Heart right ventricle (tissue), 16 donors: Measurements from ENCODE around the gene SLC26A3. TPM values are rescaled to one million over a fixed set of nuclear protein-coding genes. Genes with fewer than 3 reads are reported as not detected.
"Not testable (repeated sequence)": the region's sequence is repeated elsewhere in the genome, so short reads cannot be mapped to it uniquely, and the experiment has no call there.

Experiments
- ATAC-seq, 8 donors: fragments of 200-7000 bp; cut with Tn5 transposase; one replicate each; pipeline ENCODE4 v1.9.1; 2020; ENCODE audit warnings: mild to moderate bottlenecking in 8 of 8, moderate library complexity in 8 of 8, moderate number of reproducible peaks in 1 of 8
- DNase-seq, 2 donors: peaks; one replicate each; pipeline ENCODE4 v3.0.0-alpha.2; 2020
- H3K27ac ChIP-seq, 10 donors: fragments of 200-600 bp; sonication (generic) in 2 of 10; one replicate each; pipeline versions ENCODE4 v1.5.0 to v1.8.0; 2020 to 2022; ENCODE audit warnings: mild to moderate bottlenecking in 3 of 10
- H3K27me3 ChIP-seq, 7 donors: fragments of 200-600 bp; one replicate each; pipeline ENCODE4 v1.8.0; 2021 to 2022; ENCODE audit warnings: mild to moderate bottlenecking in 2 of 7
- H3K36me3 ChIP-seq, 9 donors: fragments of 200-600 bp; sonication (generic) in 1 of 9; one replicate each; pipeline versions ENCODE4 v1.5.0 to v1.8.0; 2020 to 2022; ENCODE audit warnings: mild to moderate bottlenecking in 2 of 9
- H3K4me1 ChIP-seq, 9 donors: fragments of 200-600 bp; sonication (generic) in 1 of 9; one replicate each; pipeline versions ENCODE4 v1.5.0 to v1.8.0; 2020 to 2022; ENCODE audit warnings: mild to moderate bottlenecking in 4 of 9
- H3K4me3 ChIP-seq, 10 donors: fragments of 200-600 bp; sonication (generic) in 2 of 10; one replicate each; pipeline versions ENCODE4 v1.5.0 to v1.8.0; 2020 to 2022; ENCODE audit warnings: mild to moderate bottlenecking in 7 of 10, moderate library complexity in 2 of 10
- H3K9me3 ChIP-seq, 11 donors: fragments of 200-600 bp in 10 of 11; sonication (generic) in 2 of 11; one replicate each; pipeline versions ENCODE4 v1.5.0 to v1.8.0; 2013 to 2022; ENCODE audit warnings: mild to moderate bottlenecking in 2 of 11, control low read depth in 1 of 11, moderate library complexity in 1 of 11
- CTCF ChIP-seq, 9 donors: fragments of 200-600 bp; sonication (generic) in 2 of 9; IDR thresholded peaks; one replicate each; pipeline versions ENCODE4 v1.5.0 to v1.8.0; 2021 to 2022; ENCODE audit warnings: antibody characterized with exemption in 9 of 9, mild to moderate bottlenecking in 5 of 9, moderate library complexity in 1 of 9
- WGBS, 2 donors: extraction: QIAGEN DNeasy Blood & Tissue Kit; methylation state at CpG; one replicate each; pipeline ENCODE4 v1.1.7; 2013; ENCODE audit warnings: inconsistent platforms in 1 of 2; 5-methylcytosine and 5-hydroxymethylcytosine counted together
- intact Hi-C, 10 donors: fragments of 100-400 bp; cut with DNase I; formaldehyde crosslinking; loops; one replicate each; pipeline versions ENCODE4 v1.11.1 to v1.14.2; 2022
- long read RNA-seq, 3 donors: library from polyadenylated mRNA; unstranded; transcript quantifications; one replicate each; pipeline ENCODE4 v2.0.0, GENCODE V29; 2020 to 2021
- polyA plus RNA-seq, 2 donors: library from polyadenylated mRNA; stranded (reverse); fragments of 200-250 nt; gene quantifications; one replicate each; pipeline ENCODE4 v1.2.3, GENCODE V29; 2013
- total RNA-seq, 10 donors: library from RNA; stranded (reverse); fragmentation: NEBNext Ultra II Directional in 3 of 10; extraction: Animal tissue kit (Norgen Biotek cat#: 25700) in 3 of 10; gene quantifications; one replicate each; pipeline versions ENCODE4 v1.2.1 to v1.2.4, GENCODE V29; 2021 to 2023
- donor health status: Arrhythmogenic right ventricular cardiomyopathy.
- donor health status: ischemic (EF 13 %, LVEDD 7.1; RV severe dilation, severe dysfunction).
- donor health status: healthy with polysubstance abuse.
- donor health status: DM: no; HTN: yes; CAD: no.
- donor health status: DM: no; HTN: no; CAD: no.
- donor health status: ischemic (EF 25% LVEDD 6.9; RV normal size, moderate dysfunction).
- donor health status: ischemic (EF 25% LVEDD 5.7; RV mildly dilated, moderate dysfunction).
- donor health status: healthy.
- donor health status: DM: yes; HTN: yes; CAD: no.
- donor health status: Ischemic cardiomyopathy.
- donor health status: ischemic (EF 35%, LVEDD 5.7; RV mildly dilated, moderate dysfunction).
- donor health status: nonischemic (EF 11% LVEDD 7.7; RV severe dilation, severe dysfunction).
- donor health status: DM: yes; HTN: yes; CAD: no.
- donor health status: PGD.
- donor health status: ischemic (EF 29% LVEDD 5.4; RV normal size, mild dysfunction).
- donor health status: nonischemic (EF 23%, LVEDD 6.1; RV moderate dilation, normal function).

The SLC26A3 gene
- not detected for total RNA-seq
- polyA plus RNA-seq, result not detected
- long read RNA-seq, donor 1, partial matches to known transcripts, result 0 of 1 reads
- long read RNA-seq, donor 1, other reads (novel, unspliced or antisense), result 1 of 1 reads
- long read RNA-seq, donor 2, result 0 reads
- long read RNA-seq, donor 3, partial matches to known transcripts, result 0 of 2 reads
- long read RNA-seq, donor 3, other reads (novel, unspliced or antisense), result 2 of 2 reads

- peaks cover 0 to 8% (median 0%) of the 10 kb centered on the region in 9 donors for H3K4me1 ChIP-seq
- no peak within 1 kb of the TSS for H3K4me3 ChIP-seq
- WGBS, 2 donors, result 53 to 72% methylated on average over 2 of the region's 2 CpGs
- TF ChIP-seq CTCF (IDR thresholded peaks at IDR 0.05), result no peak
- H3K27me3 ChIP-seq, result peaks cover 0 to 5% (median 0%) of the 10 kb centered on the region in 7 donors
- DNase-seq (no peak), ATAC-seq (no peak)
- no peaks in the 10 kb centered on the region for H3K36me3 ChIP-seq
- H3K27ac ChIP-seq, result no peak within 1 kb of the TSS
- no peaks in the 10 kb centered on the region for H3K9me3 ChIP-seq
- intact Hi-C loops, result no loop called here
Observed at GRCh38 chr7:107803009-107803610, at the start of gene SLC26A3. Gene SLC26A3, minus strand, starts transcription at chr7:107803223. Its CDS starts 8,714 bp downstream, at chr7:107794509.

GRCh38 chr7:107850643-107851042 is 47.6 kb upstream of the SLC26A3 start:
- Histone ChIP-seq H3K4me3 (no peak overlapping the region), H3K36me3 (no peaks in the 10 kb centered on the region), H3K9me3 (no peaks in the 10 kb centered on the region), H3K27me3 (no peaks in the 10 kb centered on the region), H3K4me1 (peaks cover 0 to 5% (median 0%) of the 10 kb centered on the region in 9 donors), H3K27ac (no peak overlapping the region)
- no peak for ATAC-seq
- 33 to 45% methylated on average over 1 of the region's 1 CpG for WGBS, 2 donors
- DNase-seq, result no peak
- intact Hi-C loops, result loop anchor here in 1 of 10 donors (5.0 kb wide), 1 partner anchor 1088 kb away; no protein-coding TSS in a partner anchor
- no peak for TF ChIP-seq CTCF (IDR thresholded peaks at IDR 0.05)

GRCh38 chr7:107850216-107850615 is 47.2 kb upstream of the SLC26A3 start:
- Histone ChIP-seq H3K27ac (no peak overlapping the region), H3K9me3 (no peaks in the 10 kb centered on the region), H3K4me1 (peaks cover 0 to 8% (median 0%) of the 10 kb centered on the region in 9 donors), H3K27me3 (no peaks in the 10 kb centered on the region), H3K4me3 (no peak overlapping the region), H3K36me3 (no peaks in the 10 kb centered on the region)
- no peak for TF ChIP-seq CTCF (IDR thresholded peaks at IDR 0.05)
- ATAC-seq (no peak), DNase-seq (no peak)
- 83 to 90% methylated on average over 3 to 4 of the region's 4 CpGs for WGBS, 2 donors
- intact Hi-C loops, result loop anchor here in 1 of 10 donors (5.0 kb wide), 1 partner anchor 1088 kb away; no protein-coding TSS in a partner anchor

DNA sequence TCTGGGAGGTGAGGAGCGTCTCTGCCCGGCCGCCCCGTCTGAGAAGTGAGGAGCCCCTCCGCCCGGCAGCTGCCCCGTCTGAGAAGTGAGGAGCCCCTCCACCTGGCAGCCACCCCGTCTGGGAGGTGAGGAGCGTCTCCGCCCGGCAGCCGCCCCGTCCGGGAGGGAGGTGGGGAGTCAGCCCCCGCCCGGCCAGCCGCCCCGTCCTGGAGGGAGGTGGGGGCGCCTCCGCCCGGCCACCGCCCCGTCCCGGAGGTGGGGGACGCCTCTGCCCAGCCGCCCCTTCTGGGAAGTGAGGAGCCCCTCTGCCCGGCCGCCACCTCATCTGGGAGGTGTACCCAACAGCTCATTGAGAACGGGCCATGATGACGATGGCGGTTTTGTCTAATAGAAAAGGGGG is 45.2 kb upstream of the SLC26A3 start:
- H3K9me3 ChIP-seq, H3K4me3 ChIP-seq, intact Hi-C loops, H3K27ac ChIP-seq, H3K27me3 ChIP-seq, ATAC-seq, DNase-seq, H3K36me3 ChIP-seq: not testable (repeated sequence)
- WGBS, 2 donors, result 98% methylated on average over 16 to 24 of the region's 31 CpGs
- H3K4me1 ChIP-seq, result peaks cover 0 to 15% (median 0%) of the 10 kb centered on the region in 9 donors

GRCh38 chr7:107847836-107848175 is 44.8 kb upstream of the SLC26A3 start:
- H3K27me3 ChIP-seq, H3K9me3 ChIP-seq, ATAC-seq, DNase-seq, H3K27ac ChIP-seq, intact Hi-C loops, H3K36me3 ChIP-seq, H3K4me3 ChIP-seq: not testable (repeated sequence)
- peaks cover 0 to 15% (median 0%) of the 10 kb centered on the region in 9 donors for H3K4me1 ChIP-seq
- WGBS, 2 donors, result 95 to 97% methylated on average over 16 to 20 of the region's 20 CpGs
